Measurements from ENCODE around the gene SLC22A12.

SLC22A12 gene

GRCh38 chr11:64629796-64630562 is 39.0 kb downstream of the SLC22A12 start:
- Histone ChIP-seq H3K4me1 (ENCODE audit: insufficient read depth, poor library complexity, severe bottlenecking) (no peaks in the 10 kb centered on the region), H3K27ac (ENCODE audit: poor library complexity, severe bottlenecking) (no peak overlapping the region), H3K9me3 (ENCODE audit: severe bottlenecking) (no peaks in the 10 kb centered on the region), H3K36me3 (ENCODE audit: low read depth) (no peaks in the 10 kb centered on the region), H3K4me3 (ENCODE audit: severe bottlenecking) (no peak overlapping the region), H3K27me3 (ENCODE audit: insufficient read depth, poor library complexity, severe bottlenecking) (no peaks in the 10 kb centered on the region)
- no peak for DNase-seq (ENCODE audit: low spot score)
- peak; percentile 26; the same call in 1 of the 3 replicates for ATAC-seq (ENCODE audit: low read depth)
- no peak for TF ChIP-seq CTCF (IDR thresholded peaks at IDR 0.05; ENCODE audit: poor library complexity, severe bottlenecking)

- no peaks in the 10 kb centered on the region for H3K9me3 ChIP-seq (ENCODE audit: severe bottlenecking)
- H3K27me3 ChIP-seq (ENCODE audit: insufficient read depth, poor library complexity, severe bottlenecking), result no peaks in the 10 kb centered on the region
- DNase-seq (ENCODE audit: low spot score) (no peak), ATAC-seq (ENCODE audit: low read depth) (no peak)
- H3K36me3 ChIP-seq (ENCODE audit: low read depth), result no peaks in the 10 kb centered on the region
- no peaks in the 10 kb centered on the region for H3K4me1 ChIP-seq (ENCODE audit: insufficient read depth, poor library complexity, severe bottlenecking)
- no peak overlapping the region for H3K4me3 ChIP-seq (ENCODE audit: severe bottlenecking)
- no peak overlapping the region for H3K27ac ChIP-seq (ENCODE audit: poor library complexity, severe bottlenecking)
- TF ChIP-seq CTCF (IDR thresholded peaks at IDR 0.05; ENCODE audit: poor library complexity, severe bottlenecking), result no peak
These were observed 40.7 kb downstream of the SLC22A12 start for GRCh38 chr11:64631675-64632074.

DNA sequence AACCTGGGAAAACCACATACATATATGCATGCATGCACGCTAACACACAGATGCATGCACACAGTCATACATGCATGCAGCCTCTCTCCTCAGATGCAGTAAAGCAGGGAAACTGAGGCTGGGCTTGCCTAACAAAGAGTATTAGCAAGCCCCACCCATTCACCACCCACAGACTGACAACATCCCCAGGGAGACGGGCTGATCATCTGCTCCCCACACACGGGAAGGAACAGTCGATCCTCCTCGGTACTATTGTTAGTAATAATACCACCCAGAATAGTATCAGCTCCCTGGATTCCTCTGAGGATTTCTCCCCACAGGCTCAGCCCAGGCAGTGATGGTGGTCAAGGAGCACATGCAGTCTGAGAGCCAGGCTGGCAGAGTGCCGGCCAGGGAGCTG is 41.2 kb downstream of the SLC22A12 start:
- DNase-seq (ENCODE audit: low spot score) (no peak), ATAC-seq (ENCODE audit: low read depth) (no peak)
- no peak overlapping the region for H3K4me3 ChIP-seq (ENCODE audit: severe bottlenecking)
- no peaks in the 10 kb centered on the region for H3K4me1 ChIP-seq (ENCODE audit: insufficient read depth, poor library complexity, severe bottlenecking)
- no peaks in the 10 kb centered on the region for H3K27me3 ChIP-seq (ENCODE audit: insufficient read depth, poor library complexity, severe bottlenecking)
- no peaks in the 10 kb centered on the region for H3K9me3 ChIP-seq (ENCODE audit: severe bottlenecking)
- no peak overlapping the region for H3K27ac ChIP-seq (ENCODE audit: poor library complexity, severe bottlenecking)
- H3K36me3 ChIP-seq (ENCODE audit: low read depth), result no peaks in the 10 kb centered on the region
- TF ChIP-seq CTCF (IDR thresholded peaks at IDR 0.05; ENCODE audit: poor library complexity, severe bottlenecking), result no peak

DNA sequence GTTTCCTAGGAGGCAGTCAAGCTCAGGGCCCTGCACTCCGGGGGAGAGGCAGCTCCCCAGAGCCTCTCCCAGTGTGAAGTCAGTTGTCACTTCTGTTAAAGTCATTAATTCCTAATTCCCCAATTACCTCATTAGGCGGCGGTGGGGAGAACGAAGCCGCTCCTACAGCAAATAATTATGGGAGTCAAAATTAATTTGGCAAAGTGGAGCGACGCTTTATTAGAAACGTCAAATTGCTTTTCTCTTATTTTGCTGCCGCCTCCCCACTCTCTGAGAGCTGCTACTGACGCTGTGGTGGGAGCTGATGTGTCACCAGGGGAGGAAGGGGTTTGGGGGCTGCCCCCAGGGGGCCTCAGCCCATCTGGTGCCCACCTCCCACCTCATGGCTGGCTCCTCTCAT is 41.6 kb downstream of the SLC22A12 start:
- TF ChIP-seq CTCF (IDR thresholded peaks at IDR 0.05; ENCODE audit: poor library complexity, severe bottlenecking), result no peak
- Histone ChIP-seq H3K4me1 (ENCODE audit: insufficient read depth, poor library complexity, severe bottlenecking) (no peaks in the 10 kb centered on the region), H3K4me3 (ENCODE audit: severe bottlenecking) (no peak overlapping the region), H3K27me3 (ENCODE audit: insufficient read depth, poor library complexity, severe bottlenecking) (peaks cover 2% of the 10 kb centered on the region), H3K9me3 (ENCODE audit: severe bottlenecking) (no peaks in the 10 kb centered on the region), H3K27ac (ENCODE audit: poor library complexity, severe bottlenecking) (no peak overlapping the region), H3K36me3 (ENCODE audit: low read depth) (no peaks in the 10 kb centered on the region)
- ATAC-seq (ENCODE audit: low read depth) (no peak), DNase-seq (ENCODE audit: low spot score) (no peak)

- H3K27me3 ChIP-seq (ENCODE audit: insufficient read depth, poor library complexity, severe bottlenecking), result peaks cover 12% of the 10 kb centered on the region
- H3K4me3 ChIP-seq (ENCODE audit: severe bottlenecking), result no peak overlapping the region
- DNase-seq (ENCODE audit: low spot score), result no peak
These were observed 42.6 kb downstream of the SLC22A12 start for GRCh38 chr11:64633555-64634159.

More at GRCh38 chr11:64633555-64634159, 42.6 kb downstream of the SLC22A12 start:
- H3K9me3 ChIP-seq (ENCODE audit: severe bottlenecking), result no peaks in the 10 kb centered on the region
- no peak for ATAC-seq (ENCODE audit: low read depth)
- no peaks in the 10 kb centered on the region for H3K4me1 ChIP-seq (ENCODE audit: insufficient read depth, poor library complexity, severe bottlenecking)
- H3K36me3 ChIP-seq (ENCODE audit: low read depth), result no peaks in the 10 kb centered on the region
- H3K27ac ChIP-seq (ENCODE audit: poor library complexity, severe bottlenecking), result no peak overlapping the region
- TF ChIP-seq CTCF (IDR thresholded peaks at IDR 0.05; ENCODE audit: poor library complexity, severe bottlenecking), result no peak
